Tibial nerve (tissue), 4 donors: ENCODE data around the gene ZNF2. TPM values are rescaled to one million over a fixed set of nuclear protein-coding genes. Genes with fewer than 3 reads are reported as not detected.
A peak's percentile ranks its signal among the peaks of the same experiment; 100 is the strongest.

Source experiments
- DNase-seq, 2 donors: peaks; one replicate each; pipeline ENCODE4 v3.0.0-alpha.2; 2019; ENCODE audit warnings: low spot score in 2 of 2
- H3K27ac ChIP-seq, 4 donors: fragments of 200-600 bp; sonication (generic) in 3 of 4; one replicate each; pipeline ENCODE4 v1.5.1; 2017 to 2019; ENCODE audit warnings: mild to moderate bottlenecking in 1 of 4
- H3K27me3 ChIP-seq, 2 donors: fragments of 200-600 bp; sonication (generic) in 1 of 2; one replicate each; pipeline versions ENCODE4 v1.5.1 to v1.6.0; 2017 to 2019
- H3K36me3 ChIP-seq, 3 donors: fragments of 200-600 bp; sonication (generic); one replicate each; pipeline ENCODE4 v1.5.1; 2018 to 2019
- H3K4me1 ChIP-seq, 4 donors: fragments of 200-600 bp; sonication (generic) in 3 of 4; one replicate each; pipeline ENCODE4 v1.5.1; 2017 to 2019
- H3K4me3 ChIP-seq, 4 donors: fragments of 200-600 bp; sonication (generic) in 3 of 4; one replicate each; pipeline ENCODE4 v1.5.1; 2017 to 2019; ENCODE audit warnings: mild to moderate bottlenecking in 1 of 4, moderate library complexity in 1 of 4
- H3K9me3 ChIP-seq, 4 donors: fragments of 200-600 bp; sonication (generic) in 3 of 4; one replicate each; pipeline ENCODE4 v1.5.1; 2017 to 2019
- CTCF ChIP-seq, 5 experiments: fragments of 200-600 bp in 3 of 5; fragments of 450-650 bp in 2 of 5; sonication (generic) in 3 of 5; IDR thresholded peaks; one replicate each; pipeline ENCODE4 v1.5.1; 2016 to 2019; ENCODE audit warnings: antibody characterized with exemption in 5 of 5, mild to moderate bottlenecking in 3 of 5, moderate library complexity in 2 of 5
- EP300 ChIP-seq, 2 donors: sonication (generic); formaldehyde crosslinking; IDR thresholded peaks; one replicate each; pipeline ENCODE4 v1.6.1; 2017; ENCODE audit warnings: antibody characterized with exemption in 2 of 2, mild to moderate bottlenecking in 1 of 2
- POLR2A ChIP-seq, 2 donors: fragments of 450-650 bp; IDR thresholded peaks; one replicate each; pipeline ENCODE4 v1.6.1; 2017; ENCODE audit warnings: antibody characterized with exemption in 2 of 2, mild to moderate bottlenecking in 2 of 2, moderate library complexity in 2 of 2
- WGBS, 2 donors: methylation state at CpG; one replicate each; pipeline ENCODE4 v1.1.5; 2018; 5-methylcytosine and 5-hydroxymethylcytosine counted together
- total RNA-seq, 4 donors: library from RNA; depleted of rRNA; stranded (reverse); fragments of >200 nt; gene quantifications; one replicate each; pipeline ENCODE4 v1.1.0, GENCODE V29; 2016

The ZNF2 gene
- total RNA-seq, 4 donors from 2014 or later = 3.9 to 5.7 (median 4.9) TPM

- Histone ChIP-seq H3K27me3 (no peaks in the 10 kb centered on the region), H3K36me3 (peaks cover 5 to 100% (median 41%) of the 10 kb centered on the region in 3 donors), H3K9me3 (peaks cover 0 to 100% (median 61%) of the 10 kb centered on the region in 4 donors), H3K4me3 (no peak overlapping the region), H3K4me1 (no peaks in the 10 kb centered on the region), H3K27ac (no peak overlapping the region)
- TF ChIP-seq EP300 (IDR thresholded peaks at IDR 0.05) (no peak), POLR2A (IDR thresholded peaks at IDR 0.05) (no peak), CTCF (IDR thresholded peaks at IDR 0.05) (no peak)
- WGBS, 2 donors = 97 to 98% methylated on average over 6 of the region's 6 CpGs
- DNase-seq = no peak
Measured at GRCh38 chr2:95215018-95215612, 49.5 kb downstream of the ZNF2 start.

GRCh38 chr2:95220449-95220848, 54.8 kb downstream of the ZNF2 start:
- 92 to 98% methylated on average over 3 of the region's 3 CpGs for WGBS, 2 donors

DNA sequence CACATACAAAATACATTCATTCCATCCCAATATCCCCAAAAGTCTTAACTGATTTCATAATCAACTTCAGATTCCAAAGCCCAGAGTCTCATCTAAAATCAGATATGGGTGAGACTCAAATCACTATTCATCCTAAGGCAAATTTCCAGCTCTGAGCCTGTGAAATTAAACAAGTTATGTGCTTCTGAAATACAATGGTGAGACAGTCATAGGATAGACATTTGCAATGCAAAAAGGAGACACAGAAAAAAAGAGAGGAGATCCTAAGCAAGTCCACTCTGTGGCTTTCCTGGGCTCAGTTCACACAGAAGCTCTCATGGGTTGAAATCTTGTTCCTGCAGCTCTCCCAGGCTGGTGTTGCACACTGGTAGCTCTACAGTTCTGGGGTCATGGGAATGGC, 60.0 kb downstream of the ZNF2 start:
- H3K36me3 ChIP-seq = peaks cover 0 to 89% (median 0%) of the 10 kb centered on the region in 3 donors
- H3K4me3 ChIP-seq = no peak overlapping the region
- TF ChIP-seq CTCF (IDR thresholded peaks at IDR 0.05) (no peak), EP300 (IDR thresholded peaks at IDR 0.05) (no peak), POLR2A (IDR thresholded peaks at IDR 0.05) (no peak)
- H3K27me3 ChIP-seq = no peaks in the 10 kb centered on the region
- H3K4me1 ChIP-seq = no peaks in the 10 kb centered on the region
- no peak overlapping the region for H3K27ac ChIP-seq
- DNase-seq = no peak
- H3K9me3 ChIP-seq = peaks cover 3 to 100% (median 26%) of the 10 kb centered on the region in 4 donors

More at GRCh38 chr2:95220449-95220848, 54.8 kb downstream of the ZNF2 start:
- Histone ChIP-seq H3K4me3 (no peak overlapping the region), H3K4me1 (no peaks in the 10 kb centered on the region), H3K9me3 (peaks cover 5 to 100% (median 51%) of the 10 kb centered on the region in 4 donors), H3K27ac (no peak overlapping the region), H3K36me3 (peaks cover 0 to 100% (median 6%) of the 10 kb centered on the region in 3 donors), H3K27me3 (no peaks in the 10 kb centered on the region)
- no peak for DNase-seq
- no peak for TF ChIP-seq POLR2A (IDR thresholded peaks at IDR 0.05)
- no peak for TF ChIP-seq CTCF (IDR thresholded peaks at IDR 0.05)

DNA sequence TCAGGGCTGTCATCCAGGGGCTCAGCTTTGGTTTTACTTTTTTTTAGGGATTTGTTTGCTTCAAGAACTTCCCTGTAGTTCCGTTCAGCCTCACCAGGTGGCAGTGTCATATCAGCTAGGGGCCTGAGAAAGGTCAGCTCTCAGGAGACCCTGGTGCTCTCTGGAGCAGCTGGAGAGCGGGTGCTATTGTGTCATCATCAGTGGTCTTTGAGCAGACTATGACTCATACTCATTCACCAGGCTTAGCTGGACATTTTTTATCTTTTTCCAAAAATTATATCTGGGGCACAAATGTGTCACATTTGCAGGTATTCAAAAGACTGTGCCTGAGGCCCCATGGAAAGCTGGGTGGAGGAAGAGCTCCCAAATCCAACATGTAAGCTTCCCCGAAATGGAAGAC, 66.1 kb downstream of the ZNF2 start:
- Histone ChIP-seq H3K9me3 (peaks cover 0 to 98% (median 17%) of the 10 kb centered on the region in 4 donors), H3K4me3 (no peak overlapping the region), H3K27ac (no peak overlapping the region), H3K27me3 (no peaks in the 10 kb centered on the region), H3K36me3 (peaks cover 0 to 51% (median 0%) of the 10 kb centered on the region in 3 donors), H3K4me1 (no peaks in the 10 kb centered on the region)
- peak in 1 of 2 donors; percentile 7 for DNase-seq
- TF ChIP-seq CTCF (IDR thresholded peaks at IDR 0.05) (peak in 2 of 5 experiments; percentile 19 to 21), POLR2A (IDR thresholded peaks at IDR 0.05) (no peak)
- WGBS, 2 donors = 43 to 44% methylated on average over 3 of the region's 3 CpGs

- Histone ChIP-seq H3K36me3 (peaks cover 0 to 46% (median 0%) of the 10 kb centered on the region in 3 donors), H3K4me3 (no peak overlapping the region), H3K27ac (no peak overlapping the region), H3K9me3 (peaks cover 0 to 98% (median 18%) of the 10 kb centered on the region in 4 donors), H3K27me3 (no peaks in the 10 kb centered on the region), H3K4me1 (no peaks in the 10 kb centered on the region)
- WGBS, 2 donors = 84 to 91% methylated on average over 1 of the region's 1 CpG
- TF ChIP-seq EP300 (IDR thresholded peaks at IDR 0.05) (no peak), POLR2A (IDR thresholded peaks at IDR 0.05) (no peak), CTCF (IDR thresholded peaks at IDR 0.05) (no peak)
- DNase-seq = no peak
Measured at GRCh38 chr2:95232232-95232631, 66.6 kb downstream of the ZNF2 start.

Other genes starting within 250 kb of the ZNF2 start
- gene MAL, start 140.1 kb upstream of the ZNF2 start, total RNA-seq = 100 to 1,000 TPM in 2 of 4 donors, 10 to 100 TPM in 2; 60.0 to 200 (median 121) TPM
- 10 to 100 TPM; 34.3 to 67.8 (median 50.8) TPM for gene MRPS5, start 44.0 kb upstream of the ZNF2 start, total RNA-seq
- gene ZNF514, start 6.0 kb upstream of the ZNF2 start, total RNA-seq = 10 to 100 TPM; 19.4 to 24.1 (median 22.2) TPM
- gene ZNF892, start 41.7 kb downstream of the ZNF2 start, total RNA-seq = 10 to 100 TPM in 3 of 4 donors, 1 to 10 TPM in 1; 7.7 to 21.2 (median 14.7) TPM
- gene PROM2, start 108.6 kb downstream of the ZNF2 start, total RNA-seq = 10 to 100 TPM in 1 of 4 donors, 1 to 10 TPM in 3; 2.2 to 12.3 (median 5.3) TPM
- 10 to 100 TPM; 35.1 to 90.8 (median 50.2) TPM for gene KCNIP3, start 131.5 kb downstream of the ZNF2 start, total RNA-seq
- 10 to 100 TPM; 21.0 to 34.5 (median 24.8) TPM for gene FAHD2A, start 236.9 kb downstream of the ZNF2 start, total RNA-seq